Effector memory CD8-positive, alpha-beta T cell (primary cell): ENCODE measurements around the gene STKLD1.

Source experiments
- ATAC-seq: fragments of 150-1000 bp; cut with Tn5 transposase; replicated peaks from 2 replicates; pipeline ENCODE4 v1.10.0; 2021; ENCODE audit warnings: mild to moderate bottlenecking, moderate library complexity
- DNase-seq, 3 experiments: peaks; one replicate each; pipeline ENCODE4 v3.0.0; 2021
- H3K27ac Mint-ChIP-seq, 2 donors: one replicate each; pipeline ENCODE4 v1.8.0; 2022; ENCODE audit warnings: mild to moderate bottlenecking in 2 of 2, mixed read lengths in 2 of 2, moderate library complexity in 2 of 2
- H3K27me3 Mint-ChIP-seq, 2 donors: one replicate each; pipeline ENCODE4 v1.8.0; 2022; ENCODE audit warnings: mixed read lengths in 2 of 2
- H3K36me3 Mint-ChIP-seq: one replicate; pipeline ENCODE4 v1.8.0; 2022; ENCODE audit warnings: mild to moderate bottlenecking, moderate library complexity, mixed read lengths; ENCODE audit not compliant: insufficient read depth
- H3K4me1 Mint-ChIP-seq, 2 donors: one replicate each; pipeline ENCODE4 v1.8.0; 2022; ENCODE audit warnings: low read depth in 2 of 2, mixed read lengths in 2 of 2
- H3K4me3 Mint-ChIP-seq, 2 donors: one replicate each; pipeline ENCODE4 v1.8.0; 2022; ENCODE audit warnings: mild to moderate bottlenecking in 2 of 2, mixed read lengths in 2 of 2, moderate library complexity in 2 of 2
- H3K9me3 Mint-ChIP-seq, 2 donors: one replicate each; pipeline ENCODE4 v1.8.0; 2022; ENCODE audit warnings: mixed read lengths in 2 of 2

STKLD1 gene

DNA sequence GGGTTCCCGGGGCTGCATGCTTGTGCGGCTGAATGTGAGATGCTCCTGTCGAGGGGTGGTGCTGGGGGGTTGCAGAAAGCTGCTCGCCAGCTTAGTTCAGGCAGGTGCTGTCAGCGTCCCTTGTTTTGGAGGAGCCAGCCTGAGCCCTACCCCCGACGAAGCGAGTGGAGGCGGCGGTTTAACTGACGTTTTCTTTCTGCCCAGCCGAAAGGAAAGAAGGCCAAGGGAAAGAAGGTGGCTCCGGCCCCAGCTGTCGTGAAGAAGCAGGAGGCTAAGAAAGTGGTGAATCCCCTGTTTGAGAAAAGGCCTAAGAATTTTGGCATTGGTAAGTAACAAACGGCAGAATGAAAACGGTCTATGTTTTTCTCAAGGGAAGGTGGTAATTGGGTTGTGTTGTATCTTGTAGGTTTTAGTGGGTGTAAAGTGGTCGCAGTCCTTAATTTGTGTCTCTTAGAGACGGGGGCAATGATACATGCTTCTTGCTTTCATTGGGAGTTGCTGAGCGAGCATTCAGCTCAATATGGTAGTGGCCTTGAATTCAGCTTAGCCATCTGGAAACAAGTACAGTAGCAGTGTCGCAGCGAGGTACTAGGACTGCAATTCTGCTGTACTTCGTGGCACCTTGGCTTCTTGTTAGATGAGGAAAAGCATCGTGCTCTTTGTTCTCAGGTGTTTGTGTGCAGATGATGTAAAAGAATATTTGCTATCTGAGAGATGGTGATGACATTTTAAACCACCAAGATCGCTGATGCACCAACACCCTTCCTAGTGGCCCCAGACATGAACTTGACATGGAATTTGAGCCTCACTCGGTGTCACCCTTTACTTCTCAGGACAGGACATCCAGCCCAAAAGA, 27.2 kb upstream of the STKLD1 start:
- peaks cover 34 to 36% of the 10 kb centered on the region in 2 donors for H3K4me1 Mint-ChIP-seq
- H3K4me3 Mint-ChIP-seq: peak overlapping the region; percentile 92 to 99
- no peaks in the 10 kb centered on the region for H3K27me3 Mint-ChIP-seq
- ATAC-seq (no peak), DNase-seq (no peak)
- peaks cover 76% of the 10 kb centered on the region for H3K36me3 Mint-ChIP-seq
- peak overlapping the region; percentile 98 to 99 for H3K27ac Mint-ChIP-seq
- H3K9me3 Mint-ChIP-seq: no peaks in the 10 kb centered on the region

GRCh38 chr9:133349965-133350616, 26.1 kb upstream of the STKLD1 start:
- Mint-ChIP-seq H3K4me3 (peak overlapping the region in 1 of 2 donors; percentile 99), H3K27me3 (no peaks in the 10 kb centered on the region)

DNA sequence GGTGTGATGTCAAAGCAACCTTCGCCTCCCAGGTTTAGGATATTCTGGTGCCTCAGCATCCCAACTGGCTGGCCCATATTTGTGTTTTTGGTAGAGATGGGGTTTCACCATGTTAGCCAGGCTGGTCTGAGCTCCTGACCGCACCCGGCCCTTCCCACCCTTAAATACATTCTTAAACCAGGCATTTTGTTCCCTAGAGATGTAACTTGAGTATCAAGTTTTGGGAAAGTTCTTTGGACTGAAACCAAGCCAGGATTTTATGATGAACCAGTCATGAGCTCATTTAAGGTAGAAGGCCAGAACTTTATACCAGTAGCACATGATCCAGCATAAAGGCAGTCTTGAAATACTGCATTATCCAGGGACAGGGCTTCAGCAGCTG, 24.6 kb upstream of the STKLD1 start:
- no peak for ATAC-seq
- DNase-seq: no peak
- Mint-ChIP-seq H3K27me3 (no peaks in the 10 kb centered on the region), H3K4me1 (peaks cover 27 to 30% of the 10 kb centered on the region in 2 donors), H3K36me3 (peaks cover 79% of the 10 kb centered on the region), H3K4me3 (no peak overlapping the region), H3K27ac (no peak overlapping the region), H3K9me3 (no peaks in the 10 kb centered on the region)

More at GRCh38 chr9:133349965-133350616, 26.1 kb upstream of the STKLD1 start:
- no peaks in the 10 kb centered on the region for H3K9me3 Mint-ChIP-seq
- H3K4me1 Mint-ChIP-seq: peaks cover 34 to 36% of the 10 kb centered on the region in 2 donors
- H3K36me3 Mint-ChIP-seq: peaks cover 81% of the 10 kb centered on the region
- H3K27ac Mint-ChIP-seq: peak overlapping the region; percentile 98 to 99
- DNase-seq: no peak
- no peak for ATAC-seq

GRCh38 chr9:133351908-133352634, 24.1 kb upstream of the STKLD1 start:
- peaks cover 82% of the 10 kb centered on the region for H3K36me3 Mint-ChIP-seq
- H3K4me1 Mint-ChIP-seq: peaks cover 23 to 28% of the 10 kb centered on the region in 2 donors
- no peak for ATAC-seq
- H3K27me3 Mint-ChIP-seq: no peaks in the 10 kb centered on the region
- H3K9me3 Mint-ChIP-seq: no peaks in the 10 kb centered on the region
- DNase-seq: no peak
- no peak overlapping the region for H3K27ac Mint-ChIP-seq
- no peak overlapping the region for H3K4me3 Mint-ChIP-seq

DNA sequence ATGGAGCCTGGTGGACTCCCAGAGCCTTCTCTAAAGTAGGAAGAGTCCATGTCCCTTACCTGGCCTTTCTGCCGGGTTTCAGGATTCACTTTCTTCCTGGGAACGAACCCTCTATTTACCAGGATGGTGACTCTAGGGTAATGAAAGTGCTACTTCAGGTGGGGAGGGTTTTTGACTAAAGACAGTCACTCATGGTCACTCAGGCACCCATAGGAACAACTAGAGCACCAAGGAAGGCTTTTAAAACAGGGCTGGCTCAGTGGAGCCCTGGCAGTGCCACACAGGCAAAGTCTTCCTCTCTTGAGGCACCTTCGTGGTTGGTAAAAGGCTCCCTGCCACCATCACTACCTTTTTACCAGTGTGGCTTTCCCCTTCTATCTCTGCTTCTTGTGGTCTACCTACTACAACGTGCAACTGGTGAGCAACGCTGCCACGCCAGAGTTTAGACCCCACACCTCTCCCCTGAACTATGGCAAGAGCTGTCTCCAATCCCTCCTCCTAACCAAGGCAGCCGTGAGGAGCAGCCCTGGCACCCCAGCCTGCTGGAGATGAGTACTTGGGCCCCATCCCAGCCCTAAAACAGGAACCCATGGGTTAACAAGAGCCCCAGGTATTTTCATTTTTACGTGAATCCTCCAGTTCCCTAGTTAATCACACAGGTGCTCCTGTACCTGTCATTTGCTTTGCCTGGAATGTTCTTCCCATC, 23.4 kb upstream of the STKLD1 start:
- H3K4me3 Mint-ChIP-seq: peak overlapping the region in 1 of 2 donors; percentile 36
- peaks cover 29 to 32% of the 10 kb centered on the region in 2 donors for H3K4me1 Mint-ChIP-seq
- no peaks in the 10 kb centered on the region for H3K27me3 Mint-ChIP-seq
- DNase-seq (no peak), ATAC-seq (no peak)
- H3K9me3 Mint-ChIP-seq: no peaks in the 10 kb centered on the region
- H3K27ac Mint-ChIP-seq: peak overlapping the region in 1 of 2 donors; percentile 79
- H3K36me3 Mint-ChIP-seq: peaks cover 83% of the 10 kb centered on the region

- Mint-ChIP-seq H3K27me3 (no peaks in the 10 kb centered on the region), H3K4me1 (peaks cover 32 to 34% of the 10 kb centered on the region in 2 donors), H3K9me3 (no peaks in the 10 kb centered on the region), H3K36me3 (peaks cover 81% of the 10 kb centered on the region), H3K4me3 (no peak overlapping the region), H3K27ac (peak overlapping the region in 1 of 2 donors; percentile 79)
- ATAC-seq (no peak), DNase-seq (no peak)
Measured at GRCh38 chr9:133353548-133353947, 22.6 kb upstream of the STKLD1 start.

DNA sequence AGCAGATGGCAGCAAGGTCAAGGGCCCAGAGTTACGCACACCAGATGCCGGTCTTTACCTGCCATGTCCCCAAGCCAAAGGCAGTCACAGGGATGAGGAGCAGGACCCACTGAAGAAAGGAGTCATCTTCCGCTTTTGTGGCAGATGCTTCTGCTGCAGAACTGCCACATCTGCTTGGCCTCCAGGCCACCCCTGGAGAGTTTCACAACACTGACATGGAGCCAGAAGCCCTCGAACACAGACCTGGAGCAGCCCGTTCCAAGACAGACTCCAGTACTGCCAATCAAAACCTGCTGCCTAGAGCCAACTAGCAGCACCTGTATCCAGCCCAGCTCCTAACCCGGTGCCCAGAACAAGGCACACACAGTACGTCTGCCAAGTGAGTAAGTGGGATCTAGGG, 21.4 kb upstream of the STKLD1 start:
- peak overlapping the region in 1 of 2 donors; percentile 86 for H3K27ac Mint-ChIP-seq

GRCh38 chr9:133355881-133356357, 20.2 kb upstream of the STKLD1 start:
- Mint-ChIP-seq H3K9me3 (no peaks in the 10 kb centered on the region), H3K27me3 (no peaks in the 10 kb centered on the region), H3K36me3 (peaks cover 81% of the 10 kb centered on the region), H3K4me1 (peaks cover 31 to 34% of the 10 kb centered on the region in 2 donors), H3K4me3 (peak overlapping the region; percentile 86 to 87), H3K27ac (peak overlapping the region; percentile 86)
- DNase-seq: no peak
- peak; percentile 34 for ATAC-seq

More for the DNA sequence above, 21.4 kb upstream of the STKLD1 start:
- H3K4me1 Mint-ChIP-seq: peaks cover 30% of the 10 kb centered on the region in 2 donors
- peak overlapping the region; percentile 86 to 87 for H3K4me3 Mint-ChIP-seq
- H3K27me3 Mint-ChIP-seq: no peaks in the 10 kb centered on the region
- no peak for DNase-seq
- H3K36me3 Mint-ChIP-seq: peaks cover 81% of the 10 kb centered on the region
- H3K9me3 Mint-ChIP-seq: no peaks in the 10 kb centered on the region
- no peak for ATAC-seq

- Mint-ChIP-seq H3K4me3 (peak within 1 kb of the TSS; percentile 86 to 87), H3K27me3 (no peaks in the 10 kb centered on the region), H3K4me1 (peaks cover 31 to 38% of the 10 kb centered on the region in 2 donors), H3K27ac (peak within 1 kb of the TSS; percentile 86), H3K36me3 (peaks cover 81% of the 10 kb centered on the region), H3K9me3 (no peaks in the 10 kb centered on the region)
- DNase-seq (peak; percentile 84 to 87 (median 85)), ATAC-seq (peak; percentile 94)
Measured at GRCh38 chr9:133356391-133357091, 19.6 kb upstream of the STKLD1 start, which contains the start of the genes SURF1 and SURF2. TSS of gene SURF1 (minus strand) at chr9:133356487. CDS start at chr9:133356453, 34 bp downstream. TSS of gene SURF2 (plus strand) at chr9:133356550. CDS start at chr9:133356593, 43 bp downstream.

- H3K4me1 Mint-ChIP-seq: peaks cover 36 to 41% of the 10 kb centered on the region in 2 donors
Measured at GRCh38 chr9:133357656-133358055, 18.5 kb upstream of the STKLD1 start.

GRCh38 chr9:133359399-133360175, 16.6 kb upstream of the STKLD1 start:
- Mint-ChIP-seq H3K9me3 (no peaks in the 10 kb centered on the region), H3K4me3 (peak overlapping the region in 1 of 2 donors; percentile 31), H3K27me3 (no peaks in the 10 kb centered on the region), H3K36me3 (peaks cover 84% of the 10 kb centered on the region), H3K4me1 (peaks cover 35 to 45% of the 10 kb centered on the region in 2 donors), H3K27ac (peak overlapping the region; percentile 73 to 77)
- ATAC-seq (no peak), DNase-seq (no peak)

More at GRCh38 chr9:133357656-133358055, 18.5 kb upstream of the STKLD1 start:
- DNase-seq (no peak), ATAC-seq (no peak)
- H3K36me3 Mint-ChIP-seq: peaks cover 81% of the 10 kb centered on the region
- peak overlapping the region; percentile 86 to 87 for H3K4me3 Mint-ChIP-seq
- H3K27me3 Mint-ChIP-seq: no peaks in the 10 kb centered on the region
- no peaks in the 10 kb centered on the region for H3K9me3 Mint-ChIP-seq
- peak overlapping the region in 1 of 2 donors; percentile 86 for H3K27ac Mint-ChIP-seq
